ENCODE measurements around the gene COPE.

- TF ChIP-seq, protein P1, sequence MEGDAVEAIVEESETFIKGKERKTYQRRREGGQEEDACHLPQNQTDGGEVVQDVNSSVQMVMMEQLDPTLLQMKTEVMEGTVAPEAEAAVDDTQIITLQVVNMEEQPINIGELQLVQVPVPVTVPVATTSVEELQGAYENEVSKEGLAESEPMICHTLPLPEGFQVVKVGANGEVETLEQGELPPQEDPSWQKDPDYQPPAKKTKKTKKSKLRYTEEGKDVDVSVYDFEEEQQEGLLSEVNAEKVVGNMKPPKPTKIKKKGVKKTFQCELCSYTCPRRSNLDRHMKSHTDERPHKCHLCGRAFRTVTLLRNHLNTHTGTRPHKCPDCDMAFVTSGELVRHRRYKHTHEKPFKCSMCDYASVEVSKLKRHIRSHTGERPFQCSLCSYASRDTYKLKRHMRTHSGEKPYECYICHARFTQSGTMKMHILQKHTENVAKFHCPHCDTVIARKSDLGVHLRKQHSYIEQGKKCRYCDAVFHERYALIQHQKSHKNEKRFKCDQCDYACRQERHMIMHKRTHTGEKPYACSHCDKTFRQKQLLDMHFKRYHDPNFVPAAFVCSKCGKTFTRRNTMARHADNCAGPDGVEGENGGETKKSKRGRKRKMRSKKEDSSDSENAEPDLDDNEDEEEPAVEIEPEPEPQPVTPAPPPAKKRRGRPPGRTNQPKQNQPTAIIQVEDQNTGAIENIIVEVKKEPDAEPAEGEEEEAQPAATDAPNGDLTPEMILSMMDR (optimal IDR thresholded peaks at IDR 0.05 in 1 of 3, IDR thresholded peaks at IDR 0.05 in 1 of 3, conservative IDR thresholded peaks at IDR 0.05 in 1 of 3; ENCODE audit: extremely low read depth in 1 of 3, insufficient read depth in 2 of 3, low read length in 3 of 3) = no peak
- TF ChIP-seq EZH2 (IDR thresholded peaks at IDR 0.05; ENCODE audit: low read length) = no peak
These were observed 34.9 kb upstream of the COPE start for GRCh38 chr19:18954094-18954493.
